Astrocyte of the cerebellum (primary cell): ENCODE results near the gene DYRK4.

ENCODE experiments used
- DNase-seq: peaks from one replicate; pipeline ENCODE4 v3.0.0-alpha.2; 2011; ENCODE audit warnings: low read depth
- H3K4me3 ChIP-seq: 2 replicates; pipeline ENCODE4 v1.5.1; 2011; ENCODE audit warnings: mild to moderate bottlenecking, low read depth, low read length, moderate library complexity
- CTCF ChIP-seq: IDR thresholded peaks from 2 replicates; pipeline ENCODE4 v1.5.1; 2012; ENCODE audit warnings: low read length, low read depth, moderate library complexity, mild to moderate bottlenecking; ENCODE audit errors: missing control alignments
- in situ Hi-C: cut with HindIII; loops from 2 replicates; pipeline ENCODE4 v1.10.0; 2017; ENCODE audit warnings: low sequenced_read_pairs

The DYRK4 gene

GRCh38 chr12:4649358-4649661 lies 87.3 kb downstream of the DYRK4 start:
- peak overlapping the region; percentile 61 for H3K4me3 ChIP-seq
- no peak for DNase-seq
- in situ Hi-C loops, result no loop called here
- no peak for TF ChIP-seq CTCF

- TF ChIP-seq CTCF, result no peak
- no peak for DNase-seq
- no peak overlapping the region for H3K4me3 ChIP-seq
- in situ Hi-C loops, result no loop called here
These were observed 91.2 kb downstream of the DYRK4 start for GRCh38 chr12:4653257-4653656.

DNA sequence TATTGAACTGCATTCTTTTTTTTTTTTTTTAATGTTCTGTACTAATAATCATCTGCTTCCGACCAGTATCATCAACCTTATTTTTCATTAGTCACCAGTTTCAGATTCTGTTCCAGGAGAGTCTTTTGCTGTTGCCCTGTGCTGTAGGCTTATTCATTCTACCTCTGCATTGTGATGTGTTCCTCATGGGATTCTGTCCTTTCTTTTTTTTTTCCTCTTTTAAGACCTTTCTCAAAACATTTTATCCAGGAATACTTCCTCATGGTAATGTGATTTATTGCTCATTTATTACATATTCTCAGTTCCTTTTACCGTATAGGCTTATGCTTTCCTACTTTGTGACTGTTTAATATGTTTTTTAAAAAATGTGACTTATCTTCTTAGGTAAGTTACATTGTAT lies 91.7 kb downstream of the DYRK4 start:
- in situ Hi-C loops, result no loop called here
- H3K4me3 ChIP-seq, result no peak overlapping the region
- no peak for TF ChIP-seq CTCF
- no peak for DNase-seq
